GM23248 (cell line): ENCODE measurements around the gene ABITRAM. TPM values are rescaled to one million over a fixed set of nuclear protein-coding genes. Genes with fewer than 3 reads are reported as not detected.
A peak's percentile ranks its signal among the peaks of the same experiment; 100 is the strongest.

Source experiments
- DNase-seq: peaks from one replicate; pipeline ENCODE4 v3.0.0-alpha.2; 2015
- H2AFZ ChIP-seq: fragments of 200-600 bp; sonication (generic); 2 replicates; pipeline ENCODE4 v1.6.1; 2016; ENCODE audit warnings: antibody characterized with exemption
- H3F3A ChIP-seq: fragments of 200-600 bp; sonication (generic); 2 replicates; pipeline ENCODE4 v1.6.1; 2016; ENCODE audit warnings: mild to moderate bottlenecking, antibody characterized with exemption, mixed run types; ENCODE audit not compliant: insufficient read depth
- H3K27ac ChIP-seq: fragments of 200-600 bp; sonication (generic); 2 replicates; pipeline ENCODE4 v1.5.1; 2016; ENCODE audit warnings: mild to moderate bottlenecking
- H3K27me3 ChIP-seq: fragments of 200-600 bp; sonication (generic); replicated peaks from 2 replicates; pipeline ENCODE4 v1.6.1; 2016; ENCODE audit warnings: mild to moderate bottlenecking; ENCODE audit not compliant: insufficient read depth
- H3K36me3 ChIP-seq: fragments of 200-600 bp; sonication (generic); 2 replicates; pipeline ENCODE4 v1.6.1; 2016; ENCODE audit warnings: low read depth, mild to moderate bottlenecking
- H3K4me1 ChIP-seq: fragments of 200-600 bp; sonication (generic); 2 replicates; pipeline ENCODE4 v1.6.1; 2016; ENCODE audit warnings: mild to moderate bottlenecking; ENCODE audit not compliant: insufficient read depth
- H3K4me2 ChIP-seq: fragments of 200-600 bp; sonication (generic); one replicate; pipeline ENCODE4 v1.6.1; 2016; ENCODE audit warnings: mild to moderate bottlenecking; ENCODE audit not compliant: unreplicated experiment
- H3K4me3 ChIP-seq: fragments of 200-600 bp; sonication (generic); 2 replicates; pipeline ENCODE4 v1.5.1; 2016; ENCODE audit warnings: mild to moderate bottlenecking
- H3K79me2 ChIP-seq: fragments of 200-600 bp; sonication (generic); 2 replicates; pipeline ENCODE4 v1.6.1; 2016; ENCODE audit warnings: mild to moderate bottlenecking; ENCODE audit not compliant: insufficient read depth
- H3K9ac ChIP-seq: fragments of 200-600 bp; sonication (generic); 2 replicates; pipeline ENCODE4 v1.6.1; 2016; ENCODE audit warnings: mild to moderate bottlenecking
- H3K9me2 ChIP-seq: fragments of 200-600 bp; sonication (generic); 2 replicates; pipeline ENCODE4 v1.6.1; 2016; ENCODE audit warnings: mixed run types, mild to moderate bottlenecking, moderate library complexity; ENCODE audit not compliant: insufficient read depth
- H3K9me3 ChIP-seq: fragments of 200-600 bp; sonication (generic); one replicate; pipeline ENCODE4 v1.6.1; 2017; ENCODE audit warnings: low read depth
- H4K20me1 ChIP-seq: fragments of 200-600 bp; sonication (generic); 2 replicates; pipeline ENCODE4 v1.6.0; 2016; ENCODE audit not compliant: insufficient read depth
- EZH2 ChIP-seq: fragments of 200-600 bp; sonication (generic); IDR thresholded peaks from 2 replicates; pipeline ENCODE4 v1.6.1; 2018; ENCODE audit warnings: antibody characterized with exemption, mild to moderate bottlenecking; ENCODE audit not compliant: insufficient read depth, poor library complexity, severe bottlenecking
- EZH2phosphoT487 ChIP-seq: fragments of 200-600 bp; sonication (generic); IDR thresholded peaks from 2 replicates; pipeline ENCODE4 v1.6.1; 2018; ENCODE audit warnings: antibody characterized with exemption, moderate library complexity, mild to moderate bottlenecking, low read depth; ENCODE audit not compliant: insufficient read depth
- WGBS, 2 experiments: methylation state at CpG; one replicate each; pipeline ENCODE4 v1.1.6; 2015 to 2017; ENCODE audit warnings: low lambda C conversion rate in 2 of 2, low coverage in 1 of 2; ENCODE audit errors: missing lambda C conversion rate in 2 of 2; 5-methylcytosine and 5-hydroxymethylcytosine counted together
- in situ Hi-C: fragments of 300-500 bp; cut with MboI; formaldehyde crosslinking; loops from 2 replicates; pipeline ENCODE4 v1.15.0; 2020
- polyA plus RNA-seq: library from polyadenylated mRNA; unstranded; fragments of >200 nt; fragmentation: Nextera tagmentation; extraction: Ambion mirVana; gene quantifications from 2 replicates; pipeline ENCODE4 v1.2.1, GENCODE V29; 2016
- total RNA-seq: library from RNA; depleted of rRNA; stranded (reverse); fragments of >200 nt; shearing (Covaris generic); gene quantifications from 2 replicates; pipeline ENCODE4 v1.2.3, GENCODE V29; 2014

The ABITRAM gene
- total and polyA plus RNA-seq, 2 experiments from 2014 or later: 10.4 to 28.8 TPM

DNA sequence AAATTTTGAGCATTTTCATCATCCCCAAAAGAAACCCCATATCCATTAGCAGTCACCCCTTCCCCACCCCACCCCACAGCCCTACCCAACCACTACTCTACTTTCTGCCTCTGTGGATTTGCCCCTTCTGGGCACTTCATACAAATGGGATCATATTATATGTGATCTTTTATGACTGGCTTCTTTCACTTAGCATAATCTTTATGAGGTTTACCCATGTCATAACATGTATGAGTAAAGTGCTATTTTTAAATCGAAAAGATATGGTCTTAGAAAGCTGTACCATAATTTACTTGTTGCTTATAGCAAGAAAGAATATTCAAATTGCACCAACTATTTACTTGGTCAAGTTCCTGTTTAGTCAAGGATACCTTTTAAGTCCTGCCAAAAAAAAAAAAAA lies 13.0 kb upstream of the ABITRAM start:
- Histone ChIP-seq H3K9me2 (no peaks in the 10 kb centered on the region), H3F3A (no peaks in the 10 kb centered on the region), H3K4me2 (no peak overlapping the region), H3K27ac (no peak overlapping the region), H3K4me3 (no peak overlapping the region), H3K4me1 (no peaks in the 10 kb centered on the region), H3K9me3 (no peaks in the 10 kb centered on the region), H3K79me2 (no peaks in the 10 kb centered on the region), H3K36me3 (peaks cover 57% of the 10 kb centered on the region), H3K27me3 (no peaks in the 10 kb centered on the region), H2AFZ (no peak overlapping the region), H4K20me1 (no peaks in the 10 kb centered on the region), H3K9ac (no peak overlapping the region)
- TF ChIP-seq EZH2 (no peak), EZH2phosphoT487 (no peak)
- in situ Hi-C loops: no loop called here
- no peak for DNase-seq
- 95 to 96% methylated on average over 1 of the region's 1 CpG for WGBS, 2 experiments

DNA sequence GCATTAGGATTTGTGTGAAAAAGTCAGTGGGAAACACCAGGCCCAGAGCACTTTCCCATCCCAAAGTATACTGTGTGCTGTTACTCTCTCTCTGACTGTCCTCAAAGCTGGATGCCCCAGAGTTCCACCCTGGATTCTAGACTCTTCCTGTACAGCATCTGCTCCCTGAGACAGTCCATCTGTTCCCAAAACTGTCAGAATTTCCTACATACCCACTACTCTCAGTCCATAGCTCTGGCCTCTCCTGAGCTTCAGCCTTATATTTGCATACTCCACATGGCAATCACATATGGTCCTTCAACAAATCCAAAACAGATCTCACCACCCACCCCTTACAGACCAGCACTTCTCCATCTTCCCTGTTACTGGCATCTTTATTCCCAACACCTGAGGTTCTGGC lies 9.7 kb upstream of the ABITRAM start:
- H3K4me3 ChIP-seq: no peak overlapping the region
- no peaks in the 10 kb centered on the region for H3K79me2 ChIP-seq
- in situ Hi-C loops: no loop called here
- no peaks in the 10 kb centered on the region for H3K9me3 ChIP-seq
- no peaks in the 10 kb centered on the region for H3K4me1 ChIP-seq
- H3K9me2 ChIP-seq: no peaks in the 10 kb centered on the region
- no peak overlapping the region for H3K27ac ChIP-seq
- TF ChIP-seq EZH2phosphoT487 (no peak), EZH2 (no peak)
- H2AFZ ChIP-seq: no peak overlapping the region
- H4K20me1 ChIP-seq: no peaks in the 10 kb centered on the region
- H3F3A ChIP-seq: no peaks in the 10 kb centered on the region
- DNase-seq: no peak
- no peak overlapping the region for H3K4me2 ChIP-seq
- peaks cover 52% of the 10 kb centered on the region for H3K36me3 ChIP-seq
- no peak overlapping the region for H3K9ac ChIP-seq
- no peaks in the 10 kb centered on the region for H3K27me3 ChIP-seq

DNA sequence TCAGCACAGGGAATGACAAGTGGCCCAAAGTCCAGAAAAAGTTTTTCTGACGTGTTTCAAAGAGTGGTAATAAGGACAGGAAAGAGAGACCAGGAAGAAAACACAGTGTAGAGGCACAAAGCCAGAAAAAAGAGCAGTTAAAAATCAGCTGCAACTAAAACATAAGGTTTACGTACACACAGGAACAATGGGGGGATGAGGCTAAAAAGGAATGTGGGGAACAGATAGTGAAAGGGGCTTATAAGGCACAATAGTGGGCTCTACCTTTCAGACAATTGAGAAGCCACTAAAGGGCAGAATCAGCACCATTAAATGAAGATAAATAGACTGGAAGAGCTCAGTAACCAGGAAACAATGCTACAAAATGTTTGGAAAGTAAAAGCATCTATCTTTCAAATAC lies 5.8 kb upstream of the ABITRAM start:
- no peak for DNase-seq
- 0 out of 2 replicates have a peak, but pooled peaks cover 5% of the 10 kb centered on the region for H3K4me1 ChIP-seq
- peaks cover 34% of the 10 kb centered on the region for H3K36me3 ChIP-seq
- H3K9me3 ChIP-seq: no peaks in the 10 kb centered on the region
- no peak overlapping the region for H3K4me3 ChIP-seq
- H3K4me2 ChIP-seq: no peak overlapping the region
- peaks cover 39% of the 10 kb centered on the region for H3K79me2 ChIP-seq
- in situ Hi-C loops: no loop called here
- H2AFZ ChIP-seq: no peak overlapping the region
- no peak for TF ChIP-seq EZH2phosphoT487
- no peak for TF ChIP-seq EZH2
- no peaks in the 10 kb centered on the region for H3K27me3 ChIP-seq
- no peaks in the 10 kb centered on the region for H4K20me1 ChIP-seq
- peaks cover 5% of the 10 kb centered on the region for H3F3A ChIP-seq
- H3K9me2 ChIP-seq: no peaks in the 10 kb centered on the region
- H3K27ac ChIP-seq: no peak overlapping the region
- 87 to 91% methylated on average over 2 of the region's 2 CpGs for whole genome bisulfite sequencing, 2 experiments
- H3K9ac ChIP-seq: no peak overlapping the region

DNA sequence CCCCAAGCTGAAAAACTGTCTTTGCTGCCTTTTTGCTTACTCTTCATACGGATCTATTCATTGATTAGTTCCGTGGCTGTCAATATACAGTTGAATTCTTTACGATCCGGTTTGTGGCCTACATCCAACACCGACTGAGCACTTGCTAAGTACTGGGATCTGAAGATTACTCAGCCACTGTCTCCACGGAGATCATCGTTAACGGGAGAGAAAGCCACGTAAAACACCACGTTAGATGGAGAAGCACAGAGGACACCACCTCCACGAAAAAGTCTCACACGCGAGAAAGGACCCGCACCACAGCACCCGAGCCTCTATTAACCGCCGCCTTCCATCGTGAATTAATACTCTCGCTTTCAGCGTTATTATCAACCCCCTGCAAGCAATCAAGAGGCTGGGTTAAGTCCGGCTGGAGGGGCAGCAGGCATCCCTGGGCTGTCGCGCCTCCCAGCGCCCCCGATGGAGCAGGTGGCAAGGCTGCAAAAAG lies 926 bp upstream of the ABITRAM start:
- no peaks in the 10 kb centered on the region for H3K27me3 ChIP-seq
- H3K9me3 ChIP-seq: no peaks in the 10 kb centered on the region
- 1 to 3% methylated on average over 25 of the region's 25 CpGs for WGBS, 2 experiments
- in situ Hi-C loops: no loop called here
- H3K79me2 ChIP-seq: peaks cover 78% of the 10 kb centered on the region
- TF ChIP-seq EZH2: no peak
- no peak for TF ChIP-seq EZH2phosphoT487
- H3K9ac ChIP-seq: peak overlapping the region; percentile 93
- peak; percentile 64 for DNase-seq
- H3K27ac ChIP-seq: peak overlapping the region; percentile 77
- peak overlapping the region; percentile 99 for H2AFZ ChIP-seq
- peak overlapping the region; percentile 99 for H3K4me3 ChIP-seq
- H3K9me2 ChIP-seq: no peaks in the 10 kb centered on the region
- peaks cover 18% of the 10 kb centered on the region for H3K4me1 ChIP-seq
- no peaks in the 10 kb centered on the region for H4K20me1 ChIP-seq
- H3K36me3 ChIP-seq: peaks cover 5% of the 10 kb centered on the region
- H3K4me2 ChIP-seq: peak overlapping the region; percentile 82
- H3F3A ChIP-seq: peaks cover 15% of the 10 kb centered on the region

DNA sequence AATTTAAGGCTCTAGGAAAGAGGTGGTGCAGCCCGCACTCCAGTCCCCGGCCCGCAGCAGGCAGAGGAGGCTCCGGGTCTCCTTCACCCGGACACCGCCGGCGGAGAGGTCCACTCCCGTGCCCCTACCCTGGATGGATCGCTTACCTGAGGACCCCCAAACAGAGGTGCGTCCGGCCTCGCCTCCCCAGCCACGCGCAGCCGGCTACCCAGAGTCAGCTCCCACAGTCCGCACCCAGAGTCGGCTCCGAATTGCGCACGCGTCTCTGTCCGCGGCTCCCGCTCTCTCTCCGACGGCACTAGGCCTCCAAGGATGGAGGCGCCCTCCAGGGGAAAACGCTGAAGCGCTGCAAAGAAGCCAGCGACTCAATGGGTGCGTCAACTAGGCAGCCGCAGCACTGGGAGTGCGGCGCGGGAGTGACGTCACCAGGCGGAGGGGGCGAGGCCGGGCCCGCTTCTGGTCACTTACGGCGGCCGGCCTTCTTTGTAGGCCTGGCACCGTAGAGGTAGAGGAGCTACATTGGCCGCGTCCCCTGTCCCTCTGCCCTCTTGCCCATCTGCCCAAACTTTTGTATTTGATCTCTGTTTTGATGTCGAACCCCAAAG lies 380 bp upstream of the ABITRAM start, which contains the start of gene ELP1:
TSS of gene ELP1 (minus strand) at position 407 of the 605 bp plus-strand sequence. CDS start 2,978 bp downstream, outside the sequence.
- in situ Hi-C loops: no loop called here
- Histone ChIP-seq H3K4me2 (peak within 1 kb of the TSS; percentile 82), H4K20me1 (no peaks in the 10 kb centered on the region), H3K36me3 (peaks cover 10% of the 10 kb centered on the region), H3K27me3 (no peaks in the 10 kb centered on the region), H3K9me2 (no peaks in the 10 kb centered on the region), H2AFZ (peak within 1 kb of the TSS; percentile 99), H3K9me3 (no peaks in the 10 kb centered on the region), H3K4me1 (peaks cover 18% of the 10 kb centered on the region), H3K4me3 (peak within 1 kb of the TSS; percentile 99), H3K79me2 (peaks cover 83% of the 10 kb centered on the region), H3K9ac (peak within 1 kb of the TSS; percentile 93), H3F3A (peaks cover 15% of the 10 kb centered on the region), H3K27ac (peak within 1 kb of the TSS; percentile 77)
- 1 to 2% methylated on average over 48 of the region's 48 CpGs for WGBS, 2 experiments
- TF ChIP-seq EZH2 (no peak), EZH2phosphoT487 (no peak)
- peak; percentile 98 for DNase-seq
